ENCODE results near the gene MKRN2OS.

DNA sequence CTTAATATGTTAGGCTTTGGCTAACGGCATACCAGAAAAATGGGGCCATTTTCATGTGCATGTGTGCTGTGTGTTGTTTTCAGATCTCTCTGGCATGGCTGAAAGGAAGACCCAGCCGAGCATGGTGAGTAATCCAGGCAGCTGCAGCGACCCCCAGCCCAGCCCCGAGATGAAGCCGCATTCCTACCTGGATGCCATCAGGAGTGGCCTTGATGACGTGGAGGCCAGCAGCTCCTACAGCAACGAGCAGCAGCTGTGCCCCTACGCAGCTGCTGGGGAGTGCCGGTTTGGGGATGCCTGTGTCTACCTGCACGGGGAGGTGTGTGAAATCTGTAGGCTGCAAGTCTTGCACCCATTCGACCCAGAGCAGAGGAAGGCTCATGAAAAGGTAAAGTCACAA, 26.7 kb upstream of the MKRN2OS start:
- TF ChIP-seq, protein P1, sequence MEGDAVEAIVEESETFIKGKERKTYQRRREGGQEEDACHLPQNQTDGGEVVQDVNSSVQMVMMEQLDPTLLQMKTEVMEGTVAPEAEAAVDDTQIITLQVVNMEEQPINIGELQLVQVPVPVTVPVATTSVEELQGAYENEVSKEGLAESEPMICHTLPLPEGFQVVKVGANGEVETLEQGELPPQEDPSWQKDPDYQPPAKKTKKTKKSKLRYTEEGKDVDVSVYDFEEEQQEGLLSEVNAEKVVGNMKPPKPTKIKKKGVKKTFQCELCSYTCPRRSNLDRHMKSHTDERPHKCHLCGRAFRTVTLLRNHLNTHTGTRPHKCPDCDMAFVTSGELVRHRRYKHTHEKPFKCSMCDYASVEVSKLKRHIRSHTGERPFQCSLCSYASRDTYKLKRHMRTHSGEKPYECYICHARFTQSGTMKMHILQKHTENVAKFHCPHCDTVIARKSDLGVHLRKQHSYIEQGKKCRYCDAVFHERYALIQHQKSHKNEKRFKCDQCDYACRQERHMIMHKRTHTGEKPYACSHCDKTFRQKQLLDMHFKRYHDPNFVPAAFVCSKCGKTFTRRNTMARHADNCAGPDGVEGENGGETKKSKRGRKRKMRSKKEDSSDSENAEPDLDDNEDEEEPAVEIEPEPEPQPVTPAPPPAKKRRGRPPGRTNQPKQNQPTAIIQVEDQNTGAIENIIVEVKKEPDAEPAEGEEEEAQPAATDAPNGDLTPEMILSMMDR (IDR thresholded peaks at IDR 0.05; ENCODE audit: borderline replicate concordance, extremely low read depth, low read length, poor library complexity, severe bottlenecking), result no peak
- TF ChIP-seq EZH2 (IDR thresholded peaks at IDR 0.05; ENCODE audit: borderline replicate concordance, low read depth, low read length, severe bottlenecking), result no peak
